HPDE6-E6E7 (cell line): Measurements from ENCODE around the gene HSF5.

Experiments
- DNase-seq: peaks from one replicate; pipeline ENCODE4 v3.0.0; 2011; ENCODE audit warnings: missing footprints; ENCODE audit errors: extremely low spot score

The HSF5 gene

DNA sequence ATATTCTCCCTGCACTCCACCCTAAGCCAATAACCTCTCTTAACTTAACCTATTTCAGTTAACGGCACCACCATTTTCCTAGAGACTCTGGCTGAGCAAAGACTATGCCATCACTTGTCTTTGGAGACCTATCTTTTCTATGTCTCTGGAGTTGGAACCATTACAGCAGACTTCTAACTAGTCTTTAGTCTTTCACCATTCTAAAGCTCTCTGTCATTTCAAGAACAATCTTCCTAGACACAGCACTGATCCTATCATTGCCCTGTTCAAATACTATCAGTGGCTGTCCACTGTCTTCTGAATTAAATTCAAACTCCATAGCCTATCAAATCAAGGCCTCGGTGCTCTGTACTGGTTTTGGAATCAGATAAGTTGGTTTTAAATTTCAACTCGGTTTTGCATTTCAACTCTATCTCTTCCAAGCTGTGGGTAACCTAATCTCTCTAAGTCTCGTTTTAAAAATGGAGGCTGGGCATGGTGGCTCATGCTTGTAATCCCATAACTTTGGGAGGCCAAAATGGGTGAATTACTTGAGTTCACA, 102.8 kb downstream of the HSF5 start:
- no peak for DNase-seq

DNA sequence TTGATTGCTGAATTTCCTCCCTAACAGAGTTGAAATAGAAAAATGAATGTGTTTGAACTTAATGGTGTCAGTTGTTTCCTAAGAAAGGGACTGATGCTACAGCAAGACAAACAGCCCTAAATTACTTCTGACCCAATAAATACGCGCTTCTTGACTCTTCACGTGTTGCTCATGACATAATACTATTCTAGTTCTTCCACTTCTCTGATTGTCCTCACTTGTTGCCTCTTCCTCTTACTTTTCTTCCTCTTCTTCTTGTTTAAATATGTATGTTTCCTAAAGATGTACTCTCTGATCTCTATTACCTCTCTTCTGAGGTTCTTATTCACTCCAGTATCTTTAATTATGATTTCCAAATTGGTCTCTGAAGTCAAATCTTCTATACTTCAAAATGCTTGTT, 103.3 kb downstream of the HSF5 start:
- DNase-seq, result no peak

DNA sequence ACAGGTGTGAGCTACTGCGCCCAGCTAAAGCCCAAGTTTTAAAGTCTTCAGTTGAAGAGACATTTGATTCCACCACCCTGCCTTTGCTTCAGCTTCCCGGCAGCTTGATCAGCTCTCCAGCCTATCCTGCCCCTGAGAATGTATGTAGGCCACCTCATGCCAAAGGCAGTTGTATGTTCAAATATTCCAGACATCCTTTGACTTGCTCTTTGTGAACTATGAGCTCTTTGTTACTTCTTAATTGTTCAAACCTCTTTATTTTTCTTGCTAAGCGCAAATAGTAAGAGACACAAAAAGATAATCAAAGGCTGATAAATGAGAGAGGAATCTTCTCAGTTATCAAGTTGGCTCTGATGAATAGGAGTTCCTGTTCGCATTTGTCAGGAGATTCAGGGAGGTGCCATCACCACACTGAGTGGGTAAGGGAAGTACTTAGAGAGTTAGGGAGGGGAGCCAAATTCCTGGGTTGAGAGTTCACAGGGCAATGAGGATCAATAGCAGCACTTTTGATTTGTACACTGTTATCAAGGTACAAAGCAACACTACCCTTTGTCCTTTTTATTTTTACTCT, 104.2 kb downstream of the HSF5 start:
- DNase-seq, result no peak

DNA sequence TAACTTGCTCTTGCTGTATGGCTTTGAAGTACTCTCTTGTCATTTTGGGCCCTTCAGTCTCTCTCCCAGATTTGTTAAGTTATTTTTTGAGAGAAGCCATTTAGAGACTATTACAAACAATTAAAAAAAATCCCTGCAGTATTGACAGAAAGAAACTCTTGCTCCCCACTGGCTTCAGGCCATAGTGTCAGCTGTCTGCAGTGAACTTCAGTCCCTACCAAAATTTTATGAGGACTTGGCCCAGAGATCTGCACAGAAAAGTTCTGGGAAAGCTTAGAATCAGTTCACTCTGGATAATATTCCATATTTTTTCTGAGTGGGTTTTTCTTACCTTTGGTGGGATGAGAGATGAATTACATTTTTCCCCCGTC, 105.4 kb downstream of the HSF5 start:
- DNase-seq, result no peak

DNA sequence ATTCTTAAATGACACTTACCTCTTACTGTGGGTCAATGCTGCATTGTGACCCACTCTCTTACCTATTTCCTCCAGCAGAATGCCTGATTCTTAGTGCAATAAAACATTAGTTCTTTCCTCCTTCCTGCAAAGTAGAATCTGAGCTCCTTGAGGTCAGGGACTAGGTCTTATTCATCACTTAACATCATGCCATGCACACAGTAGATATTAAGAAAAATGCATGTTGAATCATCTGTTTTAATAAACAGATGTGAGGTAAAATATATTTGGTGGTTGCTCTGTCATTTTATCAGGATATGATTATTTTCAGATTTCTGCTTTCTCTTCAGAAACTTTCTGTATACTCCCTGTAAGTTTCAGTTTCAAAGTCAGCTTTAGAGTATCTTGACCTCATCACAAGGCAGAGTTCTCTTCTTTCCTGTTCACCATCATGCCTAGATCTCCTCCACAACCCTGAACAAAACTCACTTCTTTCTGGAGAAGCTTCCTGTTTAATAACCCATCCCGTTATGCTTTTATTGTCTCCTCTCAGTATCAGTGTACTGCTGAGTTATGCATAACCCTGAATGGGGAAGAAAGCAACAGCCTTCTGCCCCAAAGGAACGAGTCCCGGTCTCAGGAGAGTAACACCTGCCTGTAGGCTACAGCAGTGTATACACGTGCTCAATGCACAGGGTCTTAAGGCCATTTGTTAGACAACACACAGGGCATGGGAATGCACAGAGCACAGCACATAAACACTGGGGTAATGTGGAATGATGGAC, 105.9 kb downstream of the HSF5 start:
- no peak for DNase-seq

DNA sequence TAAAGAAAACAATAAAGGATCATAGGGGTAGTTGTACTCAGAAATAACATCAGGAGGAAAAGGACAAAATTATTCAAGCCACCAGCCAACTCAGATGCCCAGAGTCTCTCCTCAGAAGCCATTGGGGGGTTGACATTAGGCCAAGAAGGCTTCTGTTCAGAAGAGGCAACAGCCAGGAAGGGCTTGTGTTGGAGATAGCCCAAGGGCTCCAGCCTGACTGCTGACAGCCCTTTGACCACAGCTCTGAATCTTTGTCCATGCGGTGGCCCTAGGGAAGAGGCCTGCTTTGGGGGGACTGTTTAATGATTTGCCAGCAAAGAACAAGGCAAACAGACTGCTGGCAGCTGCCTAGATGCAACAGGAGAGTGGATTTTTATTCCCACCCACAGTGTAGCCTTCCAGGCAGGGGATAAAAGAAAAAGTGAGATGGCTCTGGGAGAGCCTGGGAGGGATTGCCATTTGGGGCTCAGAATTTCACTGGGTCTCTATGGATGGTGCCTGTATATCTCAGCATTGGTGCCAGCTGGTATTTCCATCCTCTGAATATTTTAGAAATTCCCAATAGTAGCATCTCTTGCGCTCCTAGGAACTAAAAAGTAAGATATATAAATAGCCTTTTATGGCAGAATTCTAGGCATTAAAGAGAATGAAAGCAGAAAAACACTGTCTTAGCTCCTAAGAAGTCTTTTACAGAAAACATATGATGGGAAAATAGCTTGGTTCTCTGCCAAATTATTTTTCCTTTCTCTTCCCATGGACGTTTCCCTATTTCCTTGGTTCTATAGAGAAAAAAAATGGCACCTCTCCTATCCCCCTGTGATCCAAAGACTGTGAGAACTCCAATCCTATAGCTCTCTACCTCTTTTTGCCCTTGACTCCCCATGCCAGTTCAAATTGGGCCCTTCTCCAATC, 106.8 kb downstream of the HSF5 start:
- no peak for DNase-seq

DNA sequence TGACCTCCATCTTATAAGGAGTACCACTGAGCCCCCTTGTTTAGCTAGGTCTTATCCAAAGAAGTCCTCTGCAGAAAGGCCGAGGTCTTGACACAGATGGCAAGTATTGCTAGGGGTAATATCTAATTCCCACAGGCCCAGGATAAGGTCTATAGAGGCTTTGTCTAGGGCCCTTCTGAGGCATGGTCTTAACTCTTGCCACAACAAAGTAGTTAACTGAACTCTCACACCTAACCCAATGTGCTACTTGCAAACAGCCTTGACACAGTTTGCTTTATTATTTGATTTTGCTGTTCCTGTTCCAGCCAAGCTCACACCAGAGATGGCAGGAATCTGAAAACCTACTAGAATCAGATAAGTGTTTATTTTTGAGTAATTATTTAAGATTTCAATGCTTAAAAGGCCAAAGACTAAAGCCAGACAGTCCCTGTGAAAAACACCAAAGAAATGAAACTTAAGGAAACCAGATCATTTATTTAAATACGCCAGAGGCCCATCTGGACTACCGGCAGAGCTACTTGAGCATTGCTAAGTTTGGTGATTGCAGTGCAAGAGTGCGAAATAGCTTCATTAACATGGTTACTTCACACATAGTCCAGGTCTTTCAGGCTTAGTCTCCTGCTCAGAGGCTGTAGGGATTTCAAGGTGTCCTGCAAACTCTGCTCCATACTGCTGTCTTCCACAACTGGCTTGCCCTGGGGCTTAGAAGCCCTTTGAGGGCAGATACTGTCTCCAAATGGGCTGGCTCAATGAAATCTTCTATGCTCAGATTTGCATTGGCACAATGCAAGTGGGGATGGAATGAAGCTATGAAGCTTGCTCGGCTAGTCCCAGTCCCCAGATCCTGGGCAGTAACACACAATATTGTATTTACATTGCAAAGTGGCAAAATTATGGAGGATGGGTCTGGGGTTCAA, 107.7 kb downstream of the HSF5 start:
- DNase-seq, result no peak

DNA sequence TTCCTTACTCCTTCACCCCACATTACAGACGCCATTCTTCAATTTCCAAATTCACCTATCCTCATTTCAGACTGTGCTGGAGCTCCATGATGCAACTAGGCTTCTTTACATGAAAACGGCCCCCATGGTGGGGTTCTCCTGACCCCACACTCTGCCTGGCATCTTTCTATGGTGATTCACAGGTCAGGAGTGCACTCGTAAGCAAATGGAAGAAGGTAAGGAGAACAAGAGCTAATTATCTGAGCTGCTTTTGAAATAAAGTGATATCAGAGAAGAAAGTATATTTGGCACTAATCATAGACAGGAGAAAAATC, 108.7 kb downstream of the HSF5 start:
- DNase-seq, result no peak

DNA sequence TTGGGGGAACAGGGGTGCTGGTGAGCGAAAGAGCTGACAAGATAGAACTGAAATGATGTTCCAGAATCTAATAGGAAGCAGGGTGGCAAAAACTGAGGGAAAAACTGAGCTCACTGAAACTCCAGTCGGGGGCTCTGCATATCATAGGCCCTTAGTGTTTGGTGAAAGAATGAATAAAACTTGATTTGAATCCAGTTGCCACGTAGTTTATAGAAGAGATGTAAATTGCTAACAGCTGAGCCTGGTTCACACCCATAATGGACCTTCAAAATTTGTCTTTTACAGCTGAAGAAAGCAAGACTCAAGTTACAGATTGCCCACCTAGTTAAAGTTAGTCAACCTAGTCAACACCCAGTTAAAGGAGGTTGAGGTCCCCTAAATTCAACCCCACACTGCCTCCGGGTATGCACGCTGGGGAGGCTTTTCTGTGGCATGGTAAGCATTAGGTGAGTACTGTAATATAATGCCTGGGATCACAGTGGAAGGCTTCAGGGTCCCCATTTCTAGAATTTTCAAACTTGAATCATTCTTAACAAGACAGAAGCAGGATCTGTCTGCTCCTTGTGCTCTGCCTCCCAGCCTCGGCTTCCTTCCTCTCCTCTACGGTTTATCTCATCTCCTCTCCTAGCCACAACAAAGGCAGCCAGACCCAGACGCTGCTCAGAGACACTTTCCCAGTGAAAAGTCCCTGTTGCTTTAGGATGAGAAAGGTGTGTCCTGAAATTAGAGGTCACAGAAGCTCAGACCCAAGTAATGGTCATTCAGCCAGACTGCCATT, 109.3 kb downstream of the HSF5 start:
- DNase-seq, result no peak

DNA sequence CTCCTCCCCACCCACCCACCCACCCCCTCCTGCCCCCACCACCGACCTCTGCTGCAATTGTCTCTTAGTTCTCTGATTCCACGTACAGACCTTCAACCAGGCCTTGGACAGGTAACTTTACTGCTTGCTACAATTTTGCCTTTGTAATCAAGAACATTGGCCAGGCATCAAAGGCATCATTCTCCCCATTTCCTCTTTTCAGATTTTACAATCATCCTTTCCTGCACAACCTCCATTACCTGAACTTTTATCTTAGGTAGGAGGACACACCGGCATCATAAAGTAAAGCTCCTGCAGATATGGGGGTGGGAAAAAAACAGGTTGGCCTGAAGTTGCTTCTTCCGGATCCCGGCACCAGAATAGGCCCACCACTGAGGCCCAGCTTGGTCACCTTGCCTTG, 110.5 kb downstream of the HSF5 start:
- no peak for DNase-seq

DNA sequence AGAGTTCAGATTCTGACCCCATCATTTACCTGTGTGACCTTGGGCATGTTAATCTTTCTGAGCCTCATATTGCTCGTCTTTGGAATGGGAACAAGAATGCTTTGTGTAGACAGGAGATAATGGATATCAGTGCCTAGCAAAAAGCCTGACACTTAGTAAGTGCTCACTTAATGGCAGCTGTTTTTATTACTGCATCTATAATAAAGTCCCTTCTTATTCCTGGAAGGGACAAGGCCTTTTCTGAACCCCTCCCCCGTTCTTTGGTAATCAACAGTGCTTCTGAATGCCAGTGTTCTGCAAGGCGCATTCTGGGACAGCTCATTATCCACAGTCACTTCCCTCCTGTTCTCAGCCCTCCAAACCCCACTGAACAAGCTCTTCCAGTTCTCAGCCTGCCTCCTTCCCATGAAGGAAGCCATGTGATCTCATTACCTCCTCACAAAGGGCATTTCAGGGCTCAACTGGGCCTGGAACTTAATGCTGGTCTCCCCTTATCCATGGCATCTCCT, 111.1 kb downstream of the HSF5 start:
- DNase-seq, result peak; percentile 67

DNA sequence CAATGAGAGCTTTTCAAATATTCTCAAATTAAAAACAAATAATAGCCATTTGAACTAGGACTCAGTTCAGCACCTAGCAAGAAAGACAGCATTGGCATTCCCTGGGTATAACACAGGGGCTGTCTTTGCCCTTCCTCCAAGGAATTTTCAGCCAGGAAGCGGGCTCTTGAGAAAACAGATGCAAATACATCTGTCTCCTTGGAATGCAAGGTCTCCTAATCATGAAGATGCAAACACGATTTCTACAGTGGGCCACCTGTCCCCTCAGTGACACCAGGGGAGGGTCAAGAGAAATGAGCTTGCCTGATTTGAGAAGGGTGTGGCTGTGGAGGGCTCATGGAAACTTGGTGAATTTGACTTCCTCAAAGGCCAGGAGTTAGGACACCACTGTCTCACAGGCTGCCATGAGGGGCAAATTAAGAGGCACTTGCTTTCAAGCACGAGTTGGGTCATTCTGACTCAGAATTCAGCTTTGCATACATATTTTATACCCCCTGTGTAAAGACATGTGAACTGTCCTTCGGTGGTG, 111.7 kb downstream of the HSF5 start:
- no peak for DNase-seq

DNA sequence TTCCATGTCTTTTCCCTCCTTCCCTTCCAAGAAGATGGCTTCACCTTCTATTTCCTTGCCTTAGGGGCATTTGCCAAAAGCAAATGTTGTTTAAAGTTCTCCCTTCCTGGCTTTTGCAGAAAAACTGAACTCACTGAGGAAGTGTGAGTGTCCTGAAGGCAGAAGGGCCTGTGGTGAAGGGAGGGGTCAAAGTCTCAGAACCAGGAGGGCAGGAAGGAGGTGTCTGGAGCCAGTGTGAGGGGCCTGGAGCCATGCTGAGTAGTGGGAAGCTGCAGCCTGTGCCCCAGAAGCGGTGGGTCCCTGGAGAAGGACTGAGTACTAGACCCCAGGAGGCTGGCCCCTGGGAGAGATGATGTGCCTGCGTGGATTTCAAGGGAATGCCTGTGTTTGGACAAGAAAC, 112.4 kb downstream of the HSF5 start:
- DNase-seq, result no peak

DNA sequence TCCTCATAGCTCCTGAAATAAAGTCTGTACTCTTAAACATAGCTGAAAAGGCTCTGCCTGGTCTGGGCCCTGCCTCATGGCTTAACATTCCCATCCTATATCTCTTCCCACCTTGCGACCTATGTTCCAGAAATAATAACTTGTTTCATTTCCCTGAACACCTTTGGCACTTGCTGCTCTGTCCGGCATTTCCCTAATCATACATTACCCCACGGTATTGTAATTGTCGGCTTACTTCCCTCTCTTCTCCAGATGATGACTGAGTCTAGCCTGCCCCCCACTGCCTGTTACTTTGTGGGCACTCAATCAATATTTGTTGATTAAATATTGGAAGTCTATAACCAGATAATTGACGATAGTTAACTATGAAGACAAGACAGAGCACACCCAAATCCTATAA, 113.0 kb downstream of the HSF5 start:
- DNase-seq, result no peak

DNA sequence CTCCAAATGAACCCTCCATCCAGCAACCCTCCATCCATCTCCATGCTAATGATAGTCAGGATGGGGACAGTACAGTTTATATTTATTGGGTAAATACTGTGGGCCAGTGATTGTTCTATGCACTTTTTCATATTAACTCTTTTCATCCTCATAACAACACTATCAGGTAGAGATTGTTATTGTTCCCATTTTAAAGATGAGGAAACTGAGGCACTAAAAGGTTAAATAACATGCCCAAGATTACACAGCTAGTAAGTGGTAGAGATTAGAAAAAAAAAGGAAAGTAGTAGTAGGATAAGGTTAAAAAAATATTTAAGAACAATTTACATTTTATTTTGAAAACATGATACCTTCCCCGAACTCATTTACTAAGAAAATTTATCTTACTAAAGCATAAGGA, 114.3 kb downstream of the HSF5 start:
- DNase-seq, result no peak

DNA sequence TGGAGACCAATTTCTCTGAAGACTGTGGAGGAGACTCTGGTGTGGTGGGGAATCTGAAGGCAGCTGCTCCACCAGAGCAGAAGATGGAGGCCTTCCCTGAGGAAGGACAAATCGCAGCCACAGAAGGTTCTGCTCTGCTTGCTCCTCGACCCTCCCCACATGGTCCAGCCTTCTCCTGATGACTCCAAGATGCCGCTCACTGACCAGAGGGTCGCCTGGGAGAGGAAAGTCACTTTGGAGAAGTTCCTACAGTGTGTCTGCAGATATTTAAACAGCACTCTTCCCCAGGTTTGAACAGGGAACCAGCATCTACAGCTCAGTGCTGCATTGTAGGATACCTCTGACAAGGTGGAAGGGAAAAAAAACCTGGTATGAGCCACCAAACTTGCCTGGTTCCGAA, 115.2 kb downstream of the HSF5 start:
- DNase-seq, result no peak

DNA sequence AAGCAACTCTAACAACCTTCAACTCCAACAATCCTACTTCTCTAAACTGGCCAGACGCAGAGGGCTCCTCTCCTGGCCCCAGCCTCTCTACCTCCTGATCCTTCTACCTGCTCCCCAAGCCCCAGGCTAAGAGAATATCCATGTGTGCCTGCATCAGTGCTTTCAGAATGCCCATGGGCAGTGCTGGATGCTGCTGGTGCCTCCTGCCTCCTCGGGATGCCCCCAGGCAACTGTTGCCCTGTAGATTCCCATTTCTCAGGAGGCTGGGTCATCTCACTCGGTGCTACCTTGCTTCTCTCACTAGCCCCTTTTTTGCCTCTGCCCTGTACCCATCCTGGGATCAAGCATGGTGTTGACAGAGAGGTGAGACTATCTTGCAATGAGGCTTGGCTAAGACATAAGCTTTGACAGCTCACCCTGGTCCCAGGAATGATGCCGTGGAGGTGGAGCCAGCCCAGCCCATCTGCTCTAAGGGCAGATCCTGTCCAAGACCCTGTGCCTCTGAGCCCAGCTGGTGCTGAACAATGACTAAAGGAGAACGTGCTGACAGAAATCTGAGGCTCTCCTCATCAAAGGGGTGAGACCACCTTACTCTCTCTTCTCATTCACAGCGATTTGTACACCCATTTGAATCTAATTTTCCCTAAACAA, 116.8 kb downstream of the HSF5 start:
- DNase-seq, result no peak

DNA sequence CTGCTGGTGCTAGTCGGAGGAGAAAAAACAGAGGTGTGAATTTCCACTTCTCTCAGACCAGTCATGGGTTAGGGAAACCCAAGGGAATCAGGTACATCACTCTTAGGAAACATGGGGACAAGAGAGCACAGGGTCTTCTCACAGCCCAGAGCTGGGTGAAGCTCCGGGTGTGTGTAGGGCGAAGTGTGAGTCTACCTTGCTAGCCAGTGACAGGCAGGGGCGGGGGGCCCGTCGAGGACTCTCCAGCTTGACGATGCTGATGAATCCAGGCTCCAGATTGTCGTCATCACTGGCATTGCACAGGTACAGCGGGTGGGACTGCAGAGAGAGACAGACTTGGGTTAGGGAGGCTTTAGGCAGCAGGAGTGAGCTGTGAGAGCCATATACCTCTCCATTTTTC, 117.5 kb downstream of the HSF5 start:
- no peak for DNase-seq

DNA sequence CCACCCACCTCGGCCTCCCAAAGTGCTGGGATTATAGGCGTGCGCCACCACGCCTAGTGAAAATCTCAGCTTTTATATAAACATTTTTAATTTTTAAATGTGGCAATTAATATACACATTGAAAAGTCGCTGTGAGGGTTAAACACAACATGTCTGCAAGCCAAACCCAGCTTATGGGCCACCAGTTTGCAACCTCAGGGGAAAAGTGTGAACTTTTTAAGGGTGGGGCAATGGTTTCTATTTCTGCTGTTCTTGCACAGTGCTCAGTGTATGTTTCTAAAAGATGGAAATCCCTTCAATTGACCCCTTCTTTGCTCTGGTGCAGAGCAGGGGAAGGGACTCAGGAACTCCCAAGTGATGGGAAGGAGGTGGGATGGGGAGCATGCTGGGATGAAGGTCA, 117.9 kb downstream of the HSF5 start:
- no peak for DNase-seq
